ENCODE data around the gene ZCCHC24.

Gene ZCCHC24

DNA sequence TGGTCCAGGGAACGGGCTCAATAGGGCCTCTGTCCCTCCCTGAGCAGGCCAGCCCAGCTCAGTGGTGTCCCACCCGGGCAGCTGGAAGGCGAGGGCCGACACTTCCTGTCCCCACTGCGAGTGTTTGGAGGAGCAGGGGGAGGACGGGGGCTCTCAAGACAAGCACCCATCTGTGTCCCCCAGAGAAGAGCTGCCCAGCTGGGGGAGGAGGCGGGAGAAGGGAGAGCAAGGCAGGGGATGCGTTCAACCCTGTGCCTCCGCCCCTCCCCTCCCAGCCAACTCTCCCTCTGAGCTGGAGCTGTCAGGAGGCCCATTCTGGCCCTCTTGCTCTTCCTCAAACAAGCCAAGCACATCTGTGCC lies 35.7 kb downstream of the ZCCHC24 start:
- DNase-seq, result no peak

DNA sequence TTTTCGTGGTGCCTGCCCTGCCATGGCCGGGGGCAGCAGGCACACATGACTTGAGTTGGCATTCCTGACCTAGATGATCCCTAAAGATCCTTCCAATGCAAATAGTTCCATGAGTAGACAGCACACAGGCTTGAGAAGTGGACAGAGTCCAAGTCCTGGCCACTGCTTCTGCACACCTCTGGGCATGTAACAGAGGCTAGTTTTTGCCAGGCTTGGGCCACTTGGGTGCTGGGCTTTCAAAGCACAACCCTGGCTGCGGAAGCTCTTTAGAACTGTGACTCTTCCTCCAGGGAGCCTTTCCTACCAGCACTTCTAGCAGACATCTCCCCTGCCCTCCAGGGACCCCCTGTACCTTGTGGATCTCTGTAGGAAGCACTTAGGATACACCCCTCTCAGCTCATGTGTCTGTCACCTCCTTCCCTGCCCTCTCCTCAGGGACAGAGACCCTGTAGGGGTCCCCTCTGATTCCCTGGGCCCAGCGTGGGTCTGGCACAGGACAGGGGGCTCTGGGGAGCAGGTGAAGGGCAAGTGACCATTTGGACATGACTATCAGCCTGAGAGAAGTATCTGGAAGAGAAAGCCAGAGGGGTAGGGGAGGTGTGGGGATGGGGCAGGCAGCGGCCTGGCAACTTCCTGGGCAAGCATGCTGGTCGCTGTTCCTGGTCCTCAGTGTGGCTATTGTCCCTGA lies 36.2 kb downstream of the ZCCHC24 start:
- no peak for DNase-seq

DNA sequence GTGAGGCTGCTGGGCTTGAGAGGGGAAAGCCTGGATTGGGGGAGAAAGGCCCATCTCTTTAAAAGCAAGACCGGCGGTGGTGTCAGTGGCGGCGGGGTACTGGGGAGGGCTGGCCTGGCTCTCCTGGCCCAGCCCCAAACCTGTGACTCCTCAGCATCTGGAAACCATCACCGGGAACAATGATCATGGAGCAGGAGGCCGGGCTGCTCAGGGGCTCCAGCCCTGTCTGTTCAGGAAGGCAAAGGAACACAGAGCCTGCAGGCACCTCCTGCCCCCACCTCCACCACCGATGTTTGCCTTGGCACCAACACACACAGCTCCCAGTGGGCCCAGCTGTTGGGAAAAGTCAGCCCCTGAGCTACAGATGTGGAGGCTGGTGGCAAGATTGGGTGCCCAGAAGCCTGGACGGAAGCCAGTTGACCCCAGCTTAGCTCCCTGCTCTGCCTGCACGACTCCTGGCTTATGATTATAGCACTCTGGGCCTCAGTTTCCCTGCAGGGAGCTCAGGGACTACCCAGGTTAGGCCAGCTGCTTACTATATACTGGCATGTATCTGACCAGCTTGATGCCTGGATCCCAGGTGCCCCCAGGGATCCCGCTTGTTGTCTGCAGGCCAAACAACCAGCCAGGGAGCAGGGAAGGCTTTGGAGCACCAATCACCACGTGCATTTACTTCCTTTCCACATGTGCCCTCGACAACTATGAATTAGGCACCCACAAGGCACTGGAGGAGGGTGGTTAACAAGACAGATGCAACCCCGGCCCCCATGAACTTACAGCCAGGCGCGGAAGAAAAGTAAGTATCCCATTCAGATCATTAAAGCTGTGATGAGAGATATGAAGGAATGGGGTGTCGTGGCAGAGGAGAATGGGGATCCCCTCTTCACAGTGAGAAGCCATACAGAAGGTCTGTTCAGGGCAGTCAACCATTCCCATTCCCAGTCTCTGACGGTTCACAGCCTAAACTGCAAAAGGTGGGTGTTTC lies 37.3 kb downstream of the ZCCHC24 start:
- DNase-seq, result no peak

DNA sequence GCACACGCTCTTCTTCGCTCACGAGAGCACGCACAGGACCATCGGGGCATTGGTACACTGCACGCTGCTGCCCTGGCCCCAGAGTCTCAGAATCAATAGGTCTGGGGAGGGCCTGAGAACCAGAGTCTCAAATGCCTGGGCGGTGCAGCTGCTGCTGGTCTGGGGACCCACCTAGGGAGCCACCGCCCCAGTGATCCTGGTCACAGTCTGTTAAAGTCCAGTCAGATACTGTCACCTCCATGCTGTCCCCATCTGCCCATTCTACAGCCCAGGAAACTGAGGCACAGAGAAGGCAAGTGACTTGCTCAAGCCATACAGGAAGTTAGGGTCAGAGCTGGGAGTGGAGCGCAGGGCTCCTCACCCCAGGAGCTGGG lies 38.0 kb downstream of the ZCCHC24 start:
- no peak for DNase-seq

DNA sequence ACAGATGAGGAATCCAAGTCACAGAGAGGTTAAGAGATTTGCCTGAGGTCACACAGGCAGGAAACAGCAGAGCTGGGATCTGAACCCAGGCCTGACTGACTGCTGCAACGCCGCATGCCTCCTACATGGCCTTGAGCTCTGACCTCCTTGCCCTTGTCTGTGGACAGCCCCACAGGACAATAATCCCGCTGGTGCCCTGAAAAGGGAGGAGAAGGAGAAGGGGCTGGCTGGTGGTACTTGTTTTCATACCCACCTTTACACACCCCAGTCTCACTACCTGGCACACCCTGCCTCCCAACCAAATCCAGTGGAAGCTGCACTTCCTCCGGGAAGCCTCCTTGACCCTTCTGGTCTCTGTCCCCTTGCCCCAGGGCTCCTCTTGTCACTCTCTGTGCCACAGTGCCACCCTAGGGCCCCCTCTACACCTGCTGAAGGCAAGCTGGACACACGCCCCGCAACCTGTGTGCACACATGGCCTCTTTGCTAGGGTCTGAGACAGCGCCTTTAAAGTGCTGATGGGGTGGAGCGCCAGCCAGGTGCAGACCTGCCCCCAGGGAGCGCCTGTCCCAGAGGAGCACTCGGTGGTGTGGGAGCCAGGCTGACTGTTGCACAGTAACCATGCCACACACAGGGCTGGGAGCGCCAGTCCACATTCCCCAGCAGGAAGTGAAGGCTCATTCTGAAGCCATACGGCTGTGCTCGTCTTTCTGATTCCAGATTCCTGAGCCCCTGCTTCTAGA lies 38.6 kb downstream of the ZCCHC24 start:
- no peak for DNase-seq

DNA sequence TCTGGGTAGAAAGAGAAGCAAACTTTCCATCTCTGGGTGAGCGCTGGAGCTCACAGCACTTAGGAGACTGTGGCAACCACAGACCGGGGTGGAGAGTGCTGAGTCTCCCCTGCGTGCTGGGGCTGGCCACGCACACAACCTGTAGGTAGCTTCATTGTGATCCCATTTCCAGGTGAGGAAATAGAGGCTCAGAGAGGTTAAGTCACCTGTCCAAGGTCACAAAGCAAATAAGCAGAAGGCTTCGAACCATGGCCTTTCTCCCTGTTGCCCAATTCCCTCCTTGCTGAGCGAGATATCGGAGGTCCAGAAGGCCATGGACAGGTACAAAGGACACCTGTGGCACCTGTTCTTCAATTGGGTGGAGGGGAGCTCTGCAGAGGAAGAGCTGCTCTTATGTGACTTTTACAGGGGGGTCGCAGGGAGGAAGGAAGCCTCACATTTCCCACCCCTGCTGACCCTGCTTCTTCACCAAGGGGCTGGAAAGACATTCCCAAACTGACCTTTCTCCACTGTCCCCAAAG lies 39.4 kb downstream of the ZCCHC24 start:
- DNase-seq, result no peak

DNA sequence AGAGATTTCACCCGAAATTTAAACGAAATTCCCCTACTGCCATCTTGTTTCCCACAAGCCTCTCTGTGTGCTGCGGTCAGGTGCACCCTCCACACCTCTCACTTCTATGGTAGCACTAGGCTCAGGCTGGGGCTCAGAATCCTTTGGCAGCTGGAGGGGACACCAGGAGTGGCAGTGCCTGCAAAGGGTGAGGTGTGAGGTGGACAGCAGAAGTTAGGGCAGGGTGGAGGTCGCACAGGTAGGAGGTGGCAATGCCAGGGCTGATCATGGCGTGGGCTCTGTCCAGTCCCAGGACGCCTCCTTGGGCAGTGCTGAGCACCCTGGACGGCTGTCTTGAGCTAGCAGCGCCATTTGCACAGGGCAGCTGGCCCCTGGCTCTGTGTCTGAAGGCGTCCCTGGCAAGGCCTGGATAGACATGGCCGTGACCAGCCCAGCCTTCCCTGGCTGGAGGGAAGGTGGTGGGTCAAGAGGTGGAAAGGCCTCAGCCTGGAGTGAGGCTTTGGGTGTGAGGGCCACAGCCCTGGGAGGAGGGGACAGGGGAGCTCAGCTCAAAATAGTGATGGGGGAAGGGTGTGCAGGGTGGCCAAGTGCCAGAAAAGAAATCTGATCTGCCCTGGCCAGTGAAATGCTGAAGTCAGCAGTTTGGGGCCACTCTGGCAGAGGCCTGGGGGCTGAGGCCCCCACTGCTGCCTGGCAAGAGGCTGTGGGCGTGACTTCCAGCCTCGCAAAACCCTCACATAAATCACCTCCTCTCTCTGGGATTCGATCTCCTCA lies 40.0 kb downstream of the ZCCHC24 start:
- DNase-seq, result no peak

DNA sequence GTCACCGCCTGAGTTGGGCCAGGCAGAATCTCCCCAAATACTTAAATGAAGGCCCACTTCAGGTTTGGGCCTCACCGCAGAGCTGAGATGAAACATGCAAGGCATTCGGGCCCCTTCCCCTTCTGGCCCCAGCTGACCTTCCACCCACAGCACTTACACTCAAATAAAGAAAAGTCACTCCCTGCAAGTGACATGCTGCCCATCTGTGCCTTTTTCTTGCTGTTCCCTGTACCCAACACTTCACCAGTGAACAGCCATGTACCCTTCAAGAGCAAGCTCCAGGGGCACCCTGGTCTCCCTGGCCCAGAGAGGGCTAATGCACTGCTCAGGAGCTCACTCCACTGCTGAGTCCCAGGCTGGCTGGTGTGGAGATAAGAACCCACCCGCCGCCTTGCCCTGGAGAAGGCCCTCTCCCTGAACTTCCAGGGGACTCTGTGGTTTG lies 40.7 kb downstream of the ZCCHC24 start:
- no peak for DNase-seq

DNA sequence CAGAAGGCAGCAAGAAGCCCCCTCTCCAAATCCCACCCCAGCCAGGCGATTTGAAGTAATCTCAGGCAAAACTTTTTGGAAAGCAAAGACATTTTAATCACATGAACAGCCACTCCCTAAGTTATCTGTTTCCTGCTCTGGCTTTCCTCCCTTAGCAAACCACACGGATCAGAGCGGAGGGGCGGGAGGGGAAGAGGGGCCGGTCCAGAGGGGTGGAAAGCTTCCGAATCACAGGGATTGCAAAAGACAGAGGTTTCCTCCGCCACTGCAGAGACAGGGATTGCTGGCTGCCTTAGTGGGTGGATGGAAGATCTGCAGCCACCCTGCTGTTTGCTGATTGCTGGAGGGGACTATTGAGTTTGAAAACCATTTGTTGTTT lies 41.2 kb downstream of the ZCCHC24 start:
- no peak for DNase-seq

DNA sequence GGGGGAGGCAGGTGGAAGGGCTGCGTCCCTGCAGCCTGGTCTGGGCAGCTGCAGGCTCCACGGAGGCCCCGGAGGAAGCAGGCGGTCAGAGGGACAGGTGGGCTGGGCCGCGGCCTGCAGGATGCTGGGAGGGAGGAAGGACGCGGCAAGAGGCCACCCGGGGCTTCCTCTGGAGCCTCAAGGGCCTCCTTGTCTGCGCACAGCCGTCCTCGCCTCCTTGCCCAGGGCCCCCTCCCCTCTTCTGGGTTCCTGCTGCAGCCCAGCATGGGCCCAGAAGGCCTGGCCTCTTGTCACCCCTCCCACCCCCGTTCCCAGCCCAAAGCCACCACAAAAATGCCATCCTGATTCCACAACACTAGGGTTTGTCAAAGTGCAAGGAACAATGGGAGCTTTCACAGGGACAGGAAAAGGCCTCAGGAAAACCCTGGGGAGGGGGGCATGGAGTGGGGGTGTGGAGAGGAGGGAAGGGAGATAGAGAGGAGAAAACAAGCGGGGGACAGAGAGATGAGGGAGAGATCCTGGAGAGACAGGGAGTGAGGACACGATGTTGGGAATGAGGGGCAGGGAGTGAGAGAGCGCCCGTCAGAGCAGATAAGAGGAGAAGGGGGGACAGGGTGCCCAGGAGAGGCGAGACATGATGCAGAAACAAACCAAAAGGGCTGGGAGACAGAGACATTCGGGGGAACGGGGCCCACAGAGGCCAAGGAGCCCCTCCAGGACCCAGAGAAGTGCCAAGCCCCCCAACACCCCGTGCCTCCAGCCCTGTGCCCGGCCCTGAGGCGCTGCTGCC lies 41.8 kb downstream of the ZCCHC24 start:
- DNase-seq, result no peak

DNA sequence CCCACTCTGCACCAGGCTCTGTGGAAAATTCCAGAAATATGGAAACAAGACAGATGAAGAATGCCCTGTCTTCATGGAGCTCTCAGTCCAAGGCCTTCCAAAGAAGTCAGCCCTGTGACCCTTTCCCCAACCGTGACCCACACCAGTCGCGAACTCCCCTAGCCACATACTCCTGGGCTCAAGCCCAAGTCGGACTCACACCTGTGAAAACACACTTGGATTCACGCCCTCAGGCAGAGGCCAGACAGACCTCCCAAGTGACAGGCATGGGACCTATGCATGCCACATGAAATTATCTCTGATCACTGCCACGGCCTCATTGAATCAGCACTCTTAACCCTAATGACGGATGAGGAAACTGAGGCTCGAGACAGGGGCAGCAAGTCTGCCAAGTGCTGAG lies 42.5 kb downstream of the ZCCHC24 start:
- DNase-seq, result no peak

DNA sequence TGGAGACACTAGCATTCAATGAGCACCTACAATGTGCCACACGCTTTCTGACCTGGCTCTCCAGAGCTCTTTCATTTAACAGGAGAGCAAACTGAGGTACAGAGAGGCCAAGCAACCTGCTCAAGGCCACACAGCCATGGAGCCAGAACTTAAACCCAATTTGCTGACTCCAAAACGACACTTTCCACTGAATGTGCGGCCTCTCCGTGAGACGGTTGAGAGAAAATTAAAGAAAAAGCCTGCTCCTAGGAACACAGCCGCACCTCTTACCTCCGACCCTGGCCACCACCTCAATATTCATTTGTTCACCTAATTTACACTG lies 42.8 kb downstream of the ZCCHC24 start:
- DNase-seq, result no peak

DNA sequence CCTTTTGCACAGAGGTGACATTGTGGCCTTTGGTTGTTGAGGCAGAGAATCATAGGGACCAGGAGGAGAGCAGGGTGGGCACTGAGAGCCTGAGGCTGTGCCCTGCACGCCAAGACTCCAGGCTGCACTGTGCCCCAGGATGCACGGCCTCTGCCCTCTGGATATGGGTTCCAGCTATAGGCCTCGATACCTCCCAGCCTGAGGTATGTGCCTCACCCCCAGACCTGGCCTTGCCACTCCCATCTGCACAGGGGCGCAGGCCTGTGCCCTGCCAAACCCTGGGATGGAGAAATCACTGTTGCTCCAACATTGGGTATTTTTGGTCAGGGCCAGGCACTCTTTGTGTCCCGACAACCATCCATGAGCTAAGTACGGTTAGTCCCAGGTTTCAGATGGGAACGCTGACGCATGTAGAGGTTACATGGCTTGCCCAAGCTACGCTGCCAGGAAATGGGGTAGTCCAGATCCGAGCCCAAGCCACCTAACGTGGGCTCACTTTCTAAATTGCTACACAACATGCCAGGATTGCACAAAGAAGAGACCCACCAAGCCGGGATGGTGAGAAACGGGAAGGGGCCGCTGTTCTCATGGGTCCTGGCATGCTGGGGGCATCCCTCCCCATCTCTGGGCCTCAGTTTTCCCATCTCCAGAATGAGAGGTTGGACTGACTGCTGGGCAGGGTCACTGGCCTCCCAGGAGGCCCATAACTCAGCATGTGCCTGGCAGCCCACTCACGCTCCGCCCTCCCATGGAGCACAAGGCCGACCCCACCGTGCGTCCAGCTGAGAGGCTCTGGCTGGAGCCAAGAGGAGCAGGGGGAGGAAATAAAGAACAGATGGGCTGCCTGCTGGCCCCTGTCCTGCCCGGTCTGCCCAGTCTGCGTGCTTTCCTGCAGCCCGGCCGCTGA lies 44.2 kb downstream of the ZCCHC24 start:
- DNase-seq, result no peak

DNA sequence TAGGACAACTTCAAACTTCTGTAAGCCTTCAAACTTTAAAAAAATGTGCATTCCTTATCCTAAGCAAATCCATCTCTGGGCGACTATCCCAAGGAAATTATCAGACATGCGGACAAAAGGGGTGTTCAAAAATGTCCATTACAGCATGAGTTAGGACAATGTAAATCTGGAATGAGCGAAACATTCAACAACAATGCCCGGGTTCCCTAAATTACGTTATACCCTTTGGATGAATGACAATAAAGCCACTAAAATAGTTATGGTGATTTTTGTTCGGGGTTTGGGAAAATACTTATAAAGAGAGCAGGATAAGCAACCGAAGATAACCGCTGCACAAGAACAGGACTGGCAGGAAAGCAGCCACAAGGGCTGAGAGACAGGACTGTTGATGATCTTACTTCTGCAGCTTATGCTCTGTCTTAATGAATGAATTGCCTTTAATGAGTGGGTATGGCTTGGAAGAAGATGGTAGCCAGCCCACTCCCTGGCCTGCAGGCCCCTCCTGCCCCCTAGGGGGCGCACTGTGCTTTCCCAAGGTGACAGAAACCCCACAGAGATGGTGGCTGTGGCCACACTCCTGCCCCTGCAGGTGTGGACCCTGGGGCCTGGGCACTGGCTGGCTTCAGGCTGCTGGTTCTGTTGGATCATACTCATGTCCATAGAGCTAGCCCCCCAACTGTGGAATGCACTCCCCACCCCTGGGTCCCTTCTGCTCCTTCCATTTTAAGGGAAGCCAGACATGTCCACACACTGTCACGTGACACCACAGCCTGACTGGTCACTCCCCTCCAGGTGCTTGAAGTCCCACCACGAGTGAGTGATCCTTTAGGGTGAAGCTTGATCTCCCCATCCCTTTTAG lies 45.0 kb downstream of the ZCCHC24 start:
- DNase-seq, result peak; percentile 57

DNA sequence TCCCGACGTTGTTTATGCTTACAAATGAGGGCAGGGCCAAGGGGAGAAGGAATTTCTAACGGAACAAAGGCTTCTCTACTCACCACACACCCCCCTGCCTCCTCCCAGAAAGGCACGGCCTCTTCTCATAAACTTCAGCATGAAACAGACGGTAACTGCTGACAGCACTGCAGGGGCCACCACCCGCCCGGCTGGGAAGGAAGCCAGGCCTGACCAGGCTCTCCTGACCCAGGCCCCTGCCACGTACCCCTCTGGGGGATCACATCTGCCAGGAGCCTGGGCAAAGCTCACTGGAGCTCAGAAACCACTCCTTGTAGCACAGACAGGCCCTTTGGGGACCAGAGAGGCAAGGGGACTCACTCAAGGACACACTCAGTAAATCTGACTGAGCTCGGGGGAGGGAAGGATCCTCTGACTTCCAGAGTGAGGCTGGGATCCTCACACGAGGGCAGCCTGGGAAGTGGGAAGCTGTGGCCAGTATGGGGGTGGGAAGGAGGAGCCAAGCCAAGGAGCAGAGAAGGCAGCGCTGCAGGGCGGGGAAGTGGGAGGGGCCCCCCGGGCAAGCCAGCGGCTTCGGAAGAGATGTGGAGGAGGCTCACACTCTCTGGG lies 46.1 kb downstream of the ZCCHC24 start:
- no peak for DNase-seq

DNA sequence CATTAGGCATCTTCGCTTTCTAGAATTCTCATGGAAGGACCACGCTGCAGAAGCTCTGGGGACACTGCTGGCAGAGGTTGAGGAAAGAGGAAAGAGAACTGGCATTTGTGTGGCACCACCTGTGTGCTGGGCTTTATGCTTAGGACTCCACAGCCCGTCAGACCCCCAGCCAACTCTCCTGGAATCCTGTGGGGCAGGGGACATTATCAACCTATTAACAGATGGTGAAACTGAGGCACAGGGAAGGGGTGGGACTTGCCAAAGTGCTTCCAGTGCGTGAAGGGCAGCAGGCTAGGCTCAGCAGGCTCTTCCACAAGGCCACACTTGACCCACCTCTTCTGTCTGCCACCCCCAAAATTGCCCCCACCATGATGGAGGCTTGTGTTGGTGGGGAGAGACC lies 46.8 kb downstream of the ZCCHC24 start:
- no peak for DNase-seq

DNA sequence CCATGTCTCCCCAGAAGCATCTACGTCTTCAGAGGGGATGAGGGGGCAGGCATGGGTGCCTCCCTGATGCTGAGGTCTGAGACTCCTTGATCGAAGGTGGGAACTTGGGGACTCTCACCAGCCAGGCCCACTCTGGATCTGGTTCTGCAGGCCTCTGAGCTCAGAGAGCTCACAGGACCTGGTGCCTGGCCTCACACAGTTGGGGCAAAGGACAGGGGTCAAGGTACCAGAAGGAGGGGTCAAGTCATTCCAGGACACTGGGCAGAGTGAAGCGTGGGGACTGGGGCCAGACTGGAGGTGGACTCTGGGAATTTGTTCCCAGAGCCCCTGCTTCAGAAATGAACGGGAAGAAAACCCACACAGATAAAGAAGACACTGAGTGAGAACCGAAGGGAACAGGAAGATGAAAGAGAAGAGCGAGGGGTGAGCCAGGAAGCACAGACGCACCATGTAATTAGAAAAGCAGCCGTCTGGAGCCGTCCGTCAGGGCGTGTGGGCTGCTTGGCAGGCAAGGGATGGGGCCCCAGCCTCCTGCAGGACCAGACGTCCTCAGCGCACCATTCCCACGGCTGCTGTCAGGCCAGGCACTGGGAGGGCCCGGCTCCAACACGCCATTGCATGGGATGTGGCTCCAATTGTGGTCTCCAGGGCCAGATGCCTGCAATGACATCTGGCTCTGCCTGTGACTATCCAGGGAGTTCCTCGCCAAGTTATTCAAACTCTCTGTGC lies 47.7 kb downstream of the ZCCHC24 start:
- DNase-seq, result no peak

DNA sequence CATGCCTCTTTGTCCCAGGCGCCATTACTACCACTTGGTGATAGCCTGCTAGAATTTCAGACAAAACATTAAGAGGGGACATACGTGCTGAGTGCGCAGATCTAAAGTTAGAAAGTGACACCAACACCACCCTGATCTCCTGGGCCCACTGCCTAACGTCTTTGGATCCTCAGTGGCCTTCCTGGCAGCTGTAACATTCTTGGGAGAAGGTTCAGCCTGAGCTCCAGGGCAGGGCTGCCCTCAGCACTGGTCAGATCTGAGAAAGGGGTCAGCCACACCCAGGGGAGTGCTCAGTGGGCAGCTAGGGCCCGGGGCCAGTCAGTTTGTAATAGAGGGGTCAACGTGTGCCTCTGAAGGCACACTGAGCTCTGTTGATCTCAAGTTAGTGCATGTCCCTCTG lies 48.4 kb downstream of the ZCCHC24 start:
- no peak for DNase-seq

DNA sequence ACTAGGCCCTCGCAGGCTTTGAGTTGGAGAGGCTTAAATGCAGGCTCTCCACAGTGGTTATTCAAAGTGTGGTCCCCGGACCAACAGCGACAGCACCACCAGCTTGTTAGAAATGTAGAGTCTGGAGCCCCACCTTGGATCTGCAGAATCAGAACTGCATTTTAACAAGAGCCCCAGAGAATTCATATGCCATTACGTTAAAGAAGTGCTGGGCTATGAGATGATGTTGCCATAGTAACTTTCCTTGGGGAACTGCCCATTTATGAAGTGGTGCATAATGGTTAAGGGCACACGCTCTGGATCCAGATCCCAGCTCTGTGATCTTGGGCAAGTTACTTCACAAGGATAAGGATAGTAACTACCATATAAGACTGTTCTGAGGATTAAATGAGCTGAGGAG lies 48.9 kb downstream of the ZCCHC24 start:
- no peak for DNase-seq
